ENCODE data around the gene KIF20B. TPM values are rescaled to one million over a fixed set of nuclear protein-coding genes. Genes with fewer than 3 reads are reported as not detected.

Gene KIF20B
- total RNA-seq, 1 experiment from 2014 or later: 78.9 TPM

- BruUV-seq (replicated peaks): no TSS peak
- H3K36me3 ChIP-seq (ENCODE audit: insufficient read depth, low read length, poor library complexity, severe bottlenecking): peaks cover 3% of the 10 kb centered on the region
- ChIA-PET POLR2A (ENCODE audit: low non-redundant PET) (no interaction called here), CTCF (no interaction called here)
- H3K9me3 ChIP-seq (ENCODE audit: low read depth, low read length, poor library complexity, severe bottlenecking): no peaks in the 10 kb centered on the region
- DNase-seq (ENCODE audit: low spot score): no peak
- intact Hi-C loops (cut with micrococcal nuclease; ENCODE audit: unreplicated experiment): no loop called here
- TF ChIP-seq EZH2 (IDR thresholded peaks at IDR 0.05; ENCODE audit: borderline replicate concordance, low read depth, low read length, poor library complexity, severe bottlenecking) (no peak), CTCF (conservative IDR thresholded peaks at IDR 0.05; ENCODE audit: low read depth, low read length) (no peak)
- H3K27me3 ChIP-seq (replicated peaks; ENCODE audit: insufficient read depth, low read depth, low read length, poor library complexity): no peaks in the 10 kb centered on the region
- no peaks in the 10 kb centered on the region for H3K4me1 ChIP-seq (ENCODE audit: insufficient read depth, low read length, poor library complexity, severe bottlenecking)
- H3K27ac ChIP-seq (ENCODE audit: low read depth, low read length, poor library complexity, severe bottlenecking): no peak overlapping the region
- H3K4me3 ChIP-seq (ENCODE audit: low read depth, low read length, poor library complexity, severe bottlenecking): no peak overlapping the region
Observed at GRCh38 chr10:89782470-89782869, 81.1 kb downstream of the KIF20B start.

GRCh38 chr10:89783406-89783805, 82.0 kb downstream of the KIF20B start:
- Histone ChIP-seq H3K4me3 (ENCODE audit: low read depth, low read length, poor library complexity, severe bottlenecking) (no peak overlapping the region), H3K4me1 (ENCODE audit: insufficient read depth, low read length, poor library complexity, severe bottlenecking) (no peaks in the 10 kb centered on the region), H3K9me3 (ENCODE audit: low read depth, low read length, poor library complexity, severe bottlenecking) (no peaks in the 10 kb centered on the region), H3K27me3 (replicated peaks; ENCODE audit: insufficient read depth, low read depth, low read length, poor library complexity) (no peaks in the 10 kb centered on the region), H3K27ac (ENCODE audit: low read depth, low read length, poor library complexity, severe bottlenecking) (no peak overlapping the region), H3K36me3 (ENCODE audit: insufficient read depth, low read length, poor library complexity, severe bottlenecking) (peaks cover 3% of the 10 kb centered on the region)
- intact Hi-C loops (cut with micrococcal nuclease; ENCODE audit: unreplicated experiment): no loop called here
- ChIA-PET POLR2A (ENCODE audit: low non-redundant PET) (no interaction called here), CTCF (interaction anchor here (0.7 kb wide), 1 partner anchor 203 kb away, joined by 3 read pairs; no protein-coding TSS in a partner anchor)
- DNase-seq (ENCODE audit: low spot score): no peak
- TF ChIP-seq EZH2 (IDR thresholded peaks at IDR 0.05; ENCODE audit: borderline replicate concordance, low read depth, low read length, poor library complexity, severe bottlenecking) (no peak), CTCF (conservative IDR thresholded peaks at IDR 0.05; ENCODE audit: low read depth, low read length) (no peak)
- BruUV-seq (replicated peaks): no TSS peak

DNA sequence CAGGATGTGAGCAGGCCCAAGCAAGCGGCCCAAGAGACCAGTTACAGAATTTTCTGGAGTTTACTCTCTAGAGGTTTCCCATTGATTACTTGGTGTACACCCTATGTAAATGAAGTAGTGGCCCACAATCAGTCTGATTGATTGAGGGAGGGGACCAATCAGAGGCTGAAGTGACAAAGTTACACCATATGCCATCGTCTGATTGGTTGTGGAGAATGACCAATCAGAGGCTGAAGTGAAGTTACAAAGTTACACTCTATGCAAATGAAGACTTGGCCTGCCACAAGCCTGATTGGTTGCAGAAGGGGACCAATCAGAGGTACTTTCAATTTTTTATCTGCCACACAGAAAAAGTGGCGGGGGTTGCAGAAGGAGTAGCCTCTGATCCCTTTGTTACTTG, 83.7 kb downstream of the KIF20B start:
- no peaks in the 10 kb centered on the region for H3K9me3 ChIP-seq (ENCODE audit: low read depth, low read length, poor library complexity, severe bottlenecking)
- ChIA-PET CTCF (no interaction called here), POLR2A (ENCODE audit: low non-redundant PET) (no interaction called here)
- no peak overlapping the region for H3K4me3 ChIP-seq (ENCODE audit: low read depth, low read length, poor library complexity, severe bottlenecking)
- no peaks in the 10 kb centered on the region for H3K4me1 ChIP-seq (ENCODE audit: insufficient read depth, low read length, poor library complexity, severe bottlenecking)
- H3K27ac ChIP-seq (ENCODE audit: low read depth, low read length, poor library complexity, severe bottlenecking): no peak overlapping the region
- no peaks in the 10 kb centered on the region for H3K27me3 ChIP-seq (replicated peaks; ENCODE audit: insufficient read depth, low read depth, low read length, poor library complexity)
- TF ChIP-seq CTCF (conservative IDR thresholded peaks at IDR 0.05; ENCODE audit: low read depth, low read length) (no peak), EZH2 (IDR thresholded peaks at IDR 0.05; ENCODE audit: borderline replicate concordance, low read depth, low read length, poor library complexity, severe bottlenecking) (no peak)
- intact Hi-C loops (cut with micrococcal nuclease; ENCODE audit: unreplicated experiment): no loop called here
- H3K36me3 ChIP-seq (ENCODE audit: insufficient read depth, low read length, poor library complexity, severe bottlenecking): no peaks in the 10 kb centered on the region
- no peak for DNase-seq (ENCODE audit: low spot score)
- no TSS peak for BruUV-seq (replicated peaks)

Data from A673 (cell line).